Fibroblast of skin of right quadriceps (primary cell): Measurements from ENCODE around the gene GRID1.

ENCODE experiments used
- DNase-seq: peaks from one replicate; pipeline ENCODE4 v3.0.0-alpha.2; 2013

Gene GRID1

DNA sequence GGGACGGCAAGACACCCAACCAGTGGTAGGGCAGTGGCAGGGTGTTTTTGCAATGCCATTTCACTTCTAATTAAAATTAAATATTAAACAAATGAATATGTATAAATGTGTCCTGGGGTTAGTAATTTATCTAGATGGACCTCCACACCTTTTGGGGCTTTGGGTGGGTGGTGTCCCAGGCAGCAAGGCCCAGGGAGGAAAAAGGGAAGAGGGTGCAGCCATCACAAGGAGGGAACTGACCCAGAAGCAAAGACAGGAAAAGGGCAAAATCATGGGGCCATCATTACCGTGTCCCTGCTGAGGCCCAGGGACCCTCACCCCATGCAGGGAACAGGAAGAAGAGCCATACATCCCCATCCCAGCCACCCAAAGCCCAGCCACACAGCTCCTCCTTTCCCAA is 204.6 kb downstream of the GRID1 start:
- DNase-seq, result no peak

DNA sequence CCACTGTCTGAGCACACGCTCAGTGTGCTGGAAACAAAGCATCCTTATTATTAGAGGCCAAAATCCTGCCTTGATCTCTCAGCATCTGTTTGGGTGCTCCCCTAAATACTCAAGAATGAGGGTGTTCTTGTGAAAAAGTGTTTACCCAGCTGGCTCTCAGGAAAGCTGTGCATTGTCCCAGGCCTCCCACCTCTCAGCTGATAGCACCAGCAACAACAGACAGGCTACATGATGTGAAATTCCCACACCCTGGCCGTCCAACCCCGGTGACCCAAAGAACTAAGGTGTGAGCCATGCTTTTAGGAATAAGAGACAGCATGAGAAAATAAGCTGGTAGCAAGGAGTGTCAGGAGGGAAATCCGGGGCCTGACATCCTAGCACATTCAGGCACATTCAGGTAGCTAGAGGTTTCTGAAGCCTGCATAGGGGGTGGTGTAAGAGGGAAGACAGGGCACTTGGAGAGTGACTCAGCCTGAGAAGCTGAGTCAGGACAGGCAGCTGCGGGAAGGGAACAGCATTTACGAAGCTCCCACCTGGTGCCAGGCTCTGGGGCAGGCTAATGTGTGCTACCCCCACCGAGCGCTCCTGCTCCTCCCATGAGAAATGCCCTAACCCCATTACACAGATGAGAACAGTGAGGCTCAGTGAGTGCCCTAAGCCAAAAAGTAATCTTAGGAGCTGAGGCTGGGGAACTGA is 205.6 kb downstream of the GRID1 start:
- DNase-seq, result no peak

DNA sequence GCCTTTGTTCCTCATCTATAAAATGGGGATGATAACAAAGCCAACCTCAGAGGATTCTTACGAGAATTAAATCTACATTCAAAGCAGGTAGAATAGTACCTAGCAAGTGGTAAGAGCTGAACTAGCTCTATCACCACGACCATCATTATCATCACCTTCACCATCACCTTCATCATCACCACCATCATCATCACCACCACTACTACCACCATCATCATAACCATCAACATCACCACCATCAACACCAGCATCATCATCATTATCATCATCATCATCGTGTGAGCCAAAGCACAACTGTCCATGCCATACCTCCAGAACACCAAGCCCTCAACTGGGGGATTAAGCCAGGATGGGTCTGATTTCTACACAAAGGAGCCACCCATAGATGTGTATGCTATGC is 206.8 kb downstream of the GRID1 start:
- no peak for DNase-seq

DNA sequence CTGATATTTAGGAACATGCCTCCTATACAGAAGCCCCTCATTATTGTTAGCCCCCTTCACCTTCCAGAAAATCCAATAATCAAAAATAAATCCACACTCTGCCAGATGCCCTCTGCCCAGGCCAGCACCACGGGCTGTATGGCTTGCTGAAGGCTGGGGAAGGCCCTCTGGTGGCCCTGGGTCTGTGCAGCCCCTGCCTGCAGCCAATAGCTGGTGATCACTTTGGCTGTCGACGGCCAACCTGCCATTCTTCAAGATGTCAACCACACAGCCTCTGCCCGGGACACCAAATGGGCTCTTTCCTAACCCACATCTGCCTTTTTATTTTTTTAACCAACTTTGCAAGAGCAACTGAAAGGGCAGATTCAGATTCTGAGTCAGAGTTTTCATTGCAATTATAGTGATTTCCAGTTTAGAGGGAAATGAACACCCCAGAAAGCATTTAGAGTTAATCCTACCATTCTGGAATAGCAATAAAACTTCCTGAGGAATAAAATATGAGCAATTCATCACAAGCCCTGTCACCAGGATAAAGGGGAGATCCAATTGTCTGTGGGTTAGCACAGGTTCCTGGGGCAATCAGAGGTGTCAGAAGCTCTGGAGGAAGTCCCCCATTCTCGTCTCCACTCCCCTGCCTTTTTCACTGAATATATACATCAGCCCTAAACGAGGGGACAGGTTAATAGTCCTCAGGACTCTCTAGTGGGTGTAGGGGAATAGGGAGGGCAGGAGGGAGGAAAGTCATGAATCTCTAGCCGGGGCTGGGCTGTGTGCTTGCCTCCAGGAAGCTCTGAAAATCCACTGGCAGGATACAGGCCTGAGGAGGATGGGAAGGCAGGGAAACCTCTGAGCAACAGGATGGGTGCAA is 211.3 kb downstream of the GRID1 start:
- DNase-seq, result no peak

DNA sequence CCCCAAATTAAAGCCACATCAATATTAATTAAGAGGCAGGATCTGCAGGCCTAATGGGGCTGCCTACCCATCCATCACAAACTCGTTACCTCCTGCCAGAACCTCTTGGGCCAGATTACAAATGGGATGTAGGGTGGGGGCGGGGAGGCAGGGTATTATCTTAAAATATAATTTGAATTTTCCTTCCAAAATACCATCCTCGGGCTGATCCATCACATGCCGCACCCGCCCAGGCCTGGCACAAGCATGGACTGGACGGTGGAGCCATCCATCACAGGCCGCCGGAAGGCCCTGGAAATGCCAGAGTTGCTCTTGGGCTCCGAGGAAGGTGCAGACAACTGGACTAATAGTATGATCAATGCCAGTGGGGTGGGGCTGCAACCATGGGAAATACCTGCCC is 212.8 kb downstream of the GRID1 start:
- no peak for DNase-seq

DNA sequence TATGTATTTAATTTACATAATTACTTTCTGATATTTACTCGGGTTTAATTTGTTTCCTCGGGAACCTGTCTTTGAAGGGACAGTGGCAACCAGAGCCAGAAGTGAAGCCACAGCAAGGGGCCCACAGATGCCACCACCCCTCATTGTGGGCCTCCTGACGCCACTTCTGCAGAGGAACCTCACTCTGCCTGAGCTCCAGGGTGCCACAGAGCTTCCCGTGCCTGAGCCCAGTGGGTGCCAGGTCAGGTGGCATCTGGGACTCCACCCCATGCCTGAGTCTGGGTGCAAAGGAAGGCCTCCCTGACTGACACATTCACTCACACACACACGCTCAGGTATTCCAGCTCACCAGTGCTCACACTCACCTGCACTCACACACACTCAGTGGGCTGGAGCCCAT is 213.7 kb downstream of the GRID1 start:
- DNase-seq, result no peak

DNA sequence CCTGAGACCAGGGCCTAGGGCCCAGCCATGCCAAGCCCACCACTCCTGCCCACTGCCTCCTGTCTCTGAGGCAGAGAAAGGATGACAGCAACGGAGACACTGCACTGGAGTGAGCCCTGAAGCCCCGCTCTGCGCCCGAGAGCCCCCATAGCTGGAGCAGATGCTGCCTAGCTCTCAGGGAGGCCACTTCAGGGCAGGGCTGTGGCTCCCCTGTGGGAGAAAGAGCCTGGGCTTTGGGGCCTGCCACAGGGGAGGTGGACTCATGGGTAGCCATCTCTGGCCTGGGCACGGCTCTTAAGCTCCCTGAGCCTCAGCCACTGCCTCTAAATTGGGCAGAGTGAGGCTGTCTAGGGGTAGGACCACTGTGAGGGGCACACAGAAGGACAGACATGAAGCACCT is 214.2 kb downstream of the GRID1 start:
- DNase-seq, result no peak

DNA sequence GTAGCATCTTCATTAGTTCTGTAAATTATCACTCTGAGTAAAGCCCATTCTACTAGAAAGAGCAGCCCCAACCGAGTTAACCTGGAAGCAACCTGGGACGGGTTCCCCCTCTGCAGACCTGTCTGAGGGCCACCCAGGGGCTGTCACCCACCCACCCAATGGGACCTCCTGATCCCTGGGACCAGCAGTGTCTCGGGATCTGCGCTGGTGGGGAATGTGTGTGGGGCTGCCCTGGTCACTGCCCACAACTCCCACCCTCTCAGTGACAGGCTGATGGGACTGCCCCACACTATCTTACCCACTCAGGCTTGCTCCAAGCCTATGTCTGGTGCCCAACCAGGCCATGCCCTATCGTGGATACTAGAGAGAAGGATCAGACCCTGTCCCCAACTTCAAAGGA is 215.0 kb downstream of the GRID1 start:
- DNase-seq, result no peak

DNA sequence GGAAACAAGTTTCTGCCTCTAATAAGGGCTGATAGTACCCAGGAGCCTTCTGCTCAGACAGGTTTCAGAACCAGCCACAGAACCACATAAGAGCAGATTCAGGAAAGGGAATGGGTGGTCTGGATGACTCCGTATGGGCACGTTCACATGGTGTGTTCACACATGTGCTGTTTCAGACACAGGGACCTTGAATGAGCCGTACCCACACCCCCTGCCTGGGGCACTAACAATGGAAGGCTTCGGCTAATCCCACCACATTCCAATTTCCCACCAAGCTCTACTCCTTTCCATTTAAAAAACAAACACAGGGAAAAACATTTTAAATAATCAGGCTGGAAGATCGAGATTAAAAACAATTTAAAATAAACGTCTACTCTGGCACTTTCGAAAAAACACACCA is 217.3 kb downstream of the GRID1 start:
- DNase-seq, result no peak

DNA sequence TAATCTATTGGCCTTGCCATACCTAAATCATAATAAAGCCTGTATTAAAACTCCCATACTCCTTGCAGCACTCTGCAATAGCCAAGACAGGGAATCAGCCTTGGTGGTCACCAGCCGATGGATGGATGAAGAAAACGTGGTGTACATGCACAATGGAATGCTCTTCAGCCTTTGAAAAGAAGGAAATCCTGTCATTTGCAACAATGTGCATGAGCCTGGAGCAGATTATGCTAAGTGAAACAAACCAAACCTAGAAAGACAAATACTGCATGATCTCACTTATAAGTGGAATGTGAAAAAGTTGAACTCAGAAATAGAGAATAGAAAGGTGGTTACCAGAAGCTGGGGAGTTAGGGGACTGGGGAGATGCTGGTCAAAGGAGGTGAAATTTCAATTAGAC is 218.5 kb downstream of the GRID1 start:
- DNase-seq, result no peak

DNA sequence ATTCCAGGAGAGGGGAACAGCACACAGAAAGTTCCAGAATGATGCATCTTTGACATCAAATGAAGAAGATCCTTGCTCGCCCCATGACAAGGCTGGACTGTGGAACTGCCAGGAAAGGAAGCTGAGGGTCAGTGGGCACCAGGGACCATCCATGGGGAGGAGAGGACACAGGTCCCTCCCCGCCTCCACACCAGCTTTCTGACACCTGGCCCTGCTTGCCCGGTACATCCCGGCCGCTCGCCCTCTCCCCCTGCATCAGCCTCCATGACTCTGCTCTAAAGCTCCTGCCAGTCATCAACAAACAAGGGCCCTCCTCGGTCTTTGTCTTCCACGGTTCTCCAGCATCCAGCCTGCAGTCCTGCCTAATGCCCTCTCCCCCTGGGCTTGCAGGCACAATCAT is 222.3 kb downstream of the GRID1 start:
- no peak for DNase-seq

DNA sequence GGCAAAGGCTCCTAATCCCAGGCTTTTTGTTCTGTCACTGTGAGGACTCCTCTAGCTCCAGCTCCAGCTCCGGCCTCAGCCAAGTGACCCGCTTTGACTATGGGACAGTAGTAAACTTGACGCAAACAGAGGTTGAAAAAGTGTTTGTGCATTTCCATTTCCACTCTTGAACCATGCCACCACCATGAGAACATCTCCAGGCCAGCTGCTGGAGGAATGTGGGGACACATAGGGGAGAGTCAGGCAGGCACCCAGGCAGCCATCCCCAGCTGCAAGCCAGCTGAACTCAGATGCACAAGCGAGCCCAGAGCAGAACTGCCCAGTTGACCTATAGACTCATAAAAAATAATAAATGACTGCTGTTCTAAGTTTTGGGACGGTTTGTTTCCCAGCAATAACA is 224.7 kb downstream of the GRID1 start:
- DNase-seq, result no peak

DNA sequence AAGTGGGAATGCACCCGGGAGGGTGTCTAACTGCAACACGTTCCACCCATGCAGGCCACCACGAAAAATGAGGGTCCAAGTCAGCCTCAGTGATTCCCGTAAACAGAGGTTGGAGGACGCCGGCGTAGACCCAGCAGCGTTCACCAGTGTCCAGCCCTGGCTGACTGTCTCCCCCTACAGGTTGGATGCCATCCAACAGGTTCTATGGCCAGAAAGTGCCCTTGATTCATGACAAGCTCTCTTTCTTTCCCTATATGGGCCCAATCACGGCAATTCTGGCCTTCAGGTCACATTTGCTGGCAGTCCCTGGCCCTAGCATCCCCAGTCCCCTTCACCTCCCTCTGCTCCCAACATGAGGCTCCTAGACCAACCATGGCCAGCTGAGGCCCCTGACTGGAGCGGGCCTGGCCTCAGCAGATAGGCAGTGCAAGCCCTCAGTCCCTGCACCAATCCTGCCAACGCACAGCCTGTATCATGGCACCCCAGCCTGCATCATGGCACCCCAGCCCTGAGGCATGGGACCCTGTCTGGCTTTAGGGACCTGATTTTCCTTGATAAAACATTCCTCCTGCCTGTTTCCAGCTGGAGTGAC is 227.4 kb downstream of the GRID1 start:
- no peak for DNase-seq

DNA sequence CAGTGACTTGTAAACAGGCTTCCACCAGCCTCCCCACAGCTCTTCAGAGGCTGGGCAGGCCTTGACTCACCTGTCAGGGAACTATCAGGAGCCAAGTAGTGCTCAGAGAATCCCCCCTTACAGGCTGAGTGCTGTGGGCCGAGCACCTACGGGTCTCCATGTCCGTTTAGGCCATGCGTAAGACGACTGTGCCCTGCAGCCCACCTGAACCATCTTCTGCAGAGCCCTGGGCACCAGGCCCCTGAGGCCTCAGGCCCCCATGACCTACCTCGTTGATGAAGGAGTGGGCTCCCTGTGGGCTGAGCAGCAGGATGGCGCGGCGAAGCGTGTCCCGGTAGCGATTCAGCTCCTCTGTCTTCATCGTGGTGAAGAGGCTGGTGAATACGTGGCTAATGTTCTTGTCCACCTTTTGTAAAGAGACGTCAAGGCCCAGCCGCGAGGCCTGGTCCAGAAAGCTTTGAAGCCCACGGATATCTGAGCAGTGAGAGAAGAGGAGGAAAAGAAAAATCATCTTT is 228.0 kb downstream of the GRID1 start:
- no peak for DNase-seq

DNA sequence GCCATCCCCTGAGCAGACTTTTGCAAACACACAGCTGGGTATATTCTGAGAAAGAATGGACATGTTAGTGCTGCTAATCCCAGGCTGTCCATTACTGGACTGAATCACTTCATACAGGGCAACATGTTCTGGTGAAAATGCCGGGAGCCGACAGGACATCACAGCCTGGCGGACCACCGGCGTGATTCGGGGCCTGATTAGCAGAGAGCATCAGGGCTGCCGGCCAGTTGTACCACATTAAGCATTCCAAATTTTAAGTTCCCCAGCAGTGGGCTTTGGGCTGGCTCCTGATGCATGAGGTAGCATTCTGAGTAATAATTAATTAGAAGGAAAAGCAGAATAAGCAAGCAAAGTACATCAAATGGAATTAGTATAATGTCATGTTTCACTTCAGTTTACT is 229.0 kb downstream of the GRID1 start:
- DNase-seq, result no peak

DNA sequence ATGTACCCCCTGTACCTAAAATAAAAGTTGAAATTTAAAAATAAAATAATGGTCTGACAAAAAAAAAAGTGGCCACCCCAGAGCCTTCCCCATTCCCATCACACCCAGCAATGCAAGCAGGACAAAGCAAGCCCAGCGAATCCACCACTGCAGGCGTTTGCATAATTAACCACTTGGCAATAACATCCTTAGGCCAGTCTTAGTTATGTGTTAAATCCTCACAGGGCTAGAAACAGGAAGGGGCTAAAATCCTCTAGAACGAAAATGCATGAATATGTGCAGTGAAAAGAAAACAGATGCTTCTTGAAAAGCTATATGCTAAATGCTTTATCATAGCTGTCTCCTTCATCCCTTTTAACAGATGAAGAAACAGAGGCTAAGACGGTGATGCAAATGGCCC is 229.7 kb downstream of the GRID1 start:
- no peak for DNase-seq

DNA sequence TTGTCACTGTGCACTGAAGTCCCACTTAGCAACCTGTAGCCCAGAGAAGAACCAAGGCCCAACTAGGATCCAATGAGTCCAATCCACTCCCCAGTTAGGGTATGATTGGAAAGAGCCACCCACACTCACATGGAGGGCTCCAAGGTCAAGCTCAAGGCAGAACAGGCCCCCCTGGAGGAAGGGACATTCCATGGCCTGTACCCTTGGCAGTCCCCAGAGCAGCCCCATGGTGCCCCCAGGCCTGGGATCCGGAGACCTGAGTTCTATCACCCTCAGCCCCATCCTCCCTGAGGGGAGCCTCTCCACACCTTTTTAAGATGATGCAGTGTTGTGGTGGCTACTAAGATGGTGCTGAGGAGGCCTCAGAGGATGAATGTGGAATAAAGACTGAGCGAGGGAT is 231.4 kb downstream of the GRID1 start:
- DNase-seq, result no peak

DNA sequence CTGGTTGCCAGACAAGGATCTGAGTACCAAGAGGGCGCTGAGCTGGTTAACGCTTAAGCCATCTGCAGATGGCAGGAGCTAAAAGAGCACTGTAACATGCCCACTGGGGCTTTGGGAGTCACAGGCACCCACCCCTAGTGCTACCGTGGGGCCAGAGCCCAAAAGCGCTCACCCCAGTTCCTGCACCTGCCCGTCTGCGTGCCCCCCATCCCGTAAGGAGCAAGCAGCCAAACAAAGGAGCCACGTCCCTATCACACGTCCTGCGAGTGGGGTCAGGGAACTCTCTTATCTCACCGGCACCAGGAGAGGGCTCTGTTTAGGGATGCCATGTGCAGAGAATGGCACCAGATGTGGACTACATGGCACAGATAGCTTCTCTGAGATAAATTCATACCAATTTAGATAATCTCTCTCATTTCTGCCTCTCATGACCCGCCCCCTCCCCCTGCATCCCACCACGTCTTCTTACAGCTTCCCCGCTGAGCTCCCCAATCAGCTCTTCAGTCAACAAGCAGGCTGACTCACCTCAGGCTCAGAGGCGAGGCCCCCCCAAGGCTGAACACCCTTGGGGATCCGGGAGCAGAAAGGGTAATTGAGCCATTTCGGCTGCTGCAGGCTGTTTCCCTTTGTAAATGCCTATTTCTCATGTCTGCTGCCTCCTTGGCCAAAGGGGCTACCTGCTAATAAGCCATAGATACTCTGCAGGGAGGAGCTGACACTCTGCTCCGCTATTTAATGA is 235.7 kb downstream of the GRID1 start:
- no peak for DNase-seq

DNA sequence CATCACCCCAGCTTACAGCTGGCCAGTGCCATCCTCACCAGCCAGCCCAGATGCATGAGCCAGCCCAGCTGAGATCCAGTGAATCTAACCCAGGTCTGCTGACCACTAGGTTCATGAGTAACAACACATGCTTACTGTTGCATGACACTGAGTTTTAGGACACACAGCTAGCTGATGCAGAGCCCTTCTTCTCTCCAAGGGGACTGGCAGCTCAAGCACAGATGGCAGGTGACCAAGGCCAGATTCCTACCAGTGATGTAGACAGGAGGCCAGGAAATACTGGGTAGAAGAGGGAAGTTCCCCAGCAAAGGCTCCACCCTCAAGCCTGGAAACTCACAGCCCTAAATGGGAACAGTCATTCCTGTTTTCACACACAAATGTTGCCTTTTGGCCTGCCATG is 236.6 kb downstream of the GRID1 start:
- DNase-seq, result no peak

DNA sequence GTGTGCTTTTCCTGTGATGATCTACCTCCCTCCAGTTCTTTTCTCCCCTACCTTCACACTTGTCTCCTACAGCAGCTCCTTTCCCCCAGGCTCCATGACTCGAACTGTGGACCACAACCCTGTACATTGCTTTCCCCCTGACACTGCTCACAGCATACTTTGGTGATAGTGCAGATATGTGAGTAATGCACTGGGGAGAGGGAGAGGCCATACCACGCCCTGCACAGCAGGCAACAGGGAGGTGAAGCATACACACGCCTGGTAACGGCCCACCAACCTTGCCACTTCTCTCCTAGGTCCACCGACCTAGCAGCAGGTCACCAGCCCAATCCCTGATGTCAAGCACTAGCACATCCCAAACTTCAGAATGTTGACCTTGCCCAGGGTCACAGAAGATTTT is 238.2 kb downstream of the GRID1 start:
- DNase-seq, result no peak

DNA sequence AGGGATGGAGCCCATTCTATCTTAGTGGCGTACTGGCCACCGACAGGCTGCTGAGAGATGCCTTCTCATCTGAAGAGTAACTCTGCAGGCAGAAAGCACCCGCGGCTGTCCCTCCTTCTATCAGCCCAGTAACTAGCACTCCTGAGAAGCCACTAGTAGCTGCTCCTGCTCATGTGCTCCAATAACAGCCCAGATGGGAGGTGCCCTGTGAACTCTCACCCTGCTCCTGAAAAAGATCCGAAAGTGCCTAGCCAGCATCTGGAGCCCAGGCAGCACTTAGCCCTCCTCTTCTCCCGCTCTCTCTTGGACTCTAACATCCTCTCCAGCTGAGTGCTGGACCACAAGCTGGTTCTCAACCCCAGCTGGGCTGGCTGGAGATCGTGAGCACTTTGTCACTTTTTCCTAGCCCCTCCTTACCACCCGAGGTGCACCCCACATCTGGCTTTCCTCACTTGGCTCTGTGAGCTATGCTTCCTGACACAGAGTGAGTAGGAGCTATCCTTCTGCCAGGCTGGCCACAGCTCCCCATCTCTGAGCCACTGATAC is 239.2 kb downstream of the GRID1 start:
- no peak for DNase-seq

DNA sequence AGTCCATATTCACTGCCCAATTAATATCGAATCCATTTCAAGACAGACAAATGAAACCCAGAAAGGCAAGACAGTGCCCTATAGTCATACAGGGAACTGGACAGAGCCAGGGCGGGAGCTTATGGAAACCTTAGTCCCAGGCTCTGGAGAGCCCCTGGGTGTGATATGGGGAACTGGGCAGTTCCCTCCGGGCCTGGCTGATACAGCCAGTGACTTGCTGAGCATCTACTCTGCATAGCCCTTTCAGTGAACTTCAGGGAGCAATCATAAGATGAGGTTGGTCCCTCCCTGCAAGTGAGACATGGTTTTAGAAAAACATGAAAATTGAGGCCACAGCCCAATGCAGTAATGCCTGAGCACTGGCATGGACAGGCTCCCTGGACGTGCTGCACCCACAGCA is 241.9 kb downstream of the GRID1 start:
- DNase-seq, result no peak

DNA sequence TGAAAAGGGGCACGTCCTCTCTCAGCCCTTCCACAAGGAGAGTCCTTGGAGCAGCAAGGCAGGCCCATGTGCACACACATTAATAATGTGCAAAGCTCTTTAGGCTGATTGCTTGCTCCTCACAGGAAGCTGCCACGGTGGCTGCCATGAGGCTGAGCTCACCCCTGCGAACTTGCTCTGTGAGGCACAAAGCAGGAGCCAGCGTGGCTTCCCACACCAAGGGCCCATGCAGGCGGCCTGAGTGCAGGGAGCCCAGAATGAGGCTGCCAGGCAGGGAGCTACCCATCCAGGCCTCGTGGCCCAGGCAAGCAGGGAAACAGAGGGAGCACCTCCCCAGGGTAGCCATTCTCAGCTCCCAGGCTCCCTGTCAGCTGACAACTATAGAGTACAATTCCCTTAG is 242.9 kb downstream of the GRID1 start:
- no peak for DNase-seq
